T-helper 22 cell (primary cell): Measurements from ENCODE around the gene PRR5.
"Not testable (repeated sequence)": the region's sequence is repeated elsewhere in the genome, so short reads cannot be mapped to it uniquely, and the experiment has no call there.

Experiments used
- DNase-seq: peaks from one replicate; pipeline ENCODE4 v3.0.0-alpha.2; 2020; ENCODE audit warnings: low read depth

Gene PRR5

DNA sequence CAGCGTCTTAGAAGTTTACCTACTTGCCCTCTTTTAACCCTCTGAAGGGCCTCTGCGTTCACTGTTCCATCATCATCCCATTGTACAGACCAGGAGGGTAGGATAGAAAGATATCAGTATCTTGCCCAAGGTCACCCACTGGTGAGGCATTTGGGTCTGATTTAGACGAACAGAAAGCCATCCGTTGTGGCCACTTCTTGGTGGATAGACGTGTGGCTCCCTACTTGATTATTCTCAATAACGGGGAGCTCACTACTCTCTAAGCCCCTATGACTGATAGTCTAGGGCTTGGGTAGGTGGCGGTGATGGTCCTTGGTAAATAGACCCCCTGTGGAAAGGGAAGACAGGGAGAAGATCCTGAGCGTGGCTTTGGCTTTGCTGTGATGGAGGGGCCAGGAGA lies 28.6 kb upstream of the PRR5 start:
- DNase-seq = no peak

DNA sequence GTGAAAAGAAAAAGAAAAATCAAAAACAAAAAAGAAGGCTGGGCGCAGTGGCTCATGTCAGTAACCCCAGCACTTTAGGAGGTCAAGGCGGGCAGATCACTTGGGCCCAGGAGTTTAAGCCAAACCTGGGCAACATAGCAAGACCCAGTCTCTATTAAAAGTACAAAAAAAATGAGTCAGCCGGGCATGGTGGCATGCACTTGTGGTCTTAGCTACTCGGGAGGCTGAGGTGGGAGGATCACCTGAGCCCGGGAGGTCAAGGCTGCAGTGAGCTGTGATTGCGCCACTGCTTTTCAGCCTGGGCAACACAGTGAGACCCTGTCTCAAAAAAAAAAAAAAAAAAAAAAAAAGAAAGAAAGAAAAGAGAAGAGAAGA lies 26.0 kb upstream of the PRR5 start:
- not testable (repeated sequence) for DNase-seq

DNA sequence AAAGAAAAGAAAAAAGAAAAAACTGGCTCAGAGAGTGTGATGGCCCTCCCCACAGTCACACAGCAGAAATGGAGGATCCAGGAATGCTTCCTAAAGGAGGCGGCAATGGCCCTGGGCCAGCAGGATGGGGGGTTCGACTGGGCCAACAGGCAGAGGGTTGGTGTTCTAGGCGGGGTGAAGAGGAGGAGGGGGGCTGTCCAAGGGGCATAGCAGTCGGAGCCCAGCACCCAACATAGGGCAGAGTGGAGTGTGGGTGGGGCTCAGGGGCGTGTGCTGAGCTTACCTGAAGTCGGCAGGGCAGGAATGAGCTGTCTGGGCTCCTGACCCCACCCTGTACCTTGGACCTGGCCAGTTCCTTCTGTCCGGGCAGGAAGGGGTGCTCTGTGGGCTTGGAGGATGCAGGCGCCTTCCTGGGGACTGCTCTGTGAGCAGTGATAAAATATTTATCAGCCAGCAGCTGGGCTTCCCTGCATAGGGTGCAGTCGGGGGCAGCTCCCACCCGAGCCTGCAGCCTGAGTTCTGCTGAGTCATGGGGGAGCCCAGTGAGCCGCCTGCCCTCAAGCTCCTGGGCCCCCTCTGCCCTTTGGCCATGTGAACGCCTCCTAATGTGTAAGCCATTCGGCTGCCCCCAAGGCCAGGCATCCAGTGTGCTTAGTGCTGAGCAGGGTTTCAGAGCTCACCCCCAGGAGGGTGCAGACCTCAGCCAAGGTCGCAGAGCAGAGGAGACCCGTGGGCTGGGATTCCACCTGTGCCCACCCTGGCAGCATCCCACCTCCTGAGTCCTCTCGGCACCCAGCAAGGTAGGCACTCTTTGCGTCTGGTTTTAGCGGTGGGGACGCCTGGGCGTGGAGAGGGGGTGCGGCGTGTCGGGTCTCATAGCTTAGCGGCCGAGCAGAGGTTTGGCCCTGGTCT lies 25.3 kb upstream of the PRR5 start:
- DNase-seq = no peak

DNA sequence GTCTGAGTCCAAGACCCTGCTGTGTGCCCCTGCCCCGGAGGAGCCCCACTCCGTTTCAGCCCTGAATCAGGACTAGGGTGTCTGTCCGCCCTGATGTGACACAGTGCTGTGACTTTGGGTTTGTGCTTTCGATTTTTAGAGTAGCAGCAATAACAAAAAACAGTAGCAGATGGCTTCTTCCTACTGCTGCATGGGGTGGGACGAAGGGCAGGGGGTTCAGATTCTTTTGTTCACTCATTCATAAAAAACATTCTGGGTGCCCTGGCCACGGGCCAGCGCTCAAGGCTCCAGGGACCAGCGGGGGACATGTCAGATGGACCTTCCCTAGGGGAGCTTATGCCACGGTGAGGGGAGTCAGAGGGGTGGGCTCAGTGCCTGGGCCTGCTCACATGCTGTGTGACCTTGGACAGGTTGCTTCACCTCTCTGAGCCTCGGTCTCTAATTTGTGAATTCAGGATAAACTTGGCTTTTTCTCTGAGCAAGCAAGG lies 24.6 kb upstream of the PRR5 start:
- no peak for DNase-seq

DNA sequence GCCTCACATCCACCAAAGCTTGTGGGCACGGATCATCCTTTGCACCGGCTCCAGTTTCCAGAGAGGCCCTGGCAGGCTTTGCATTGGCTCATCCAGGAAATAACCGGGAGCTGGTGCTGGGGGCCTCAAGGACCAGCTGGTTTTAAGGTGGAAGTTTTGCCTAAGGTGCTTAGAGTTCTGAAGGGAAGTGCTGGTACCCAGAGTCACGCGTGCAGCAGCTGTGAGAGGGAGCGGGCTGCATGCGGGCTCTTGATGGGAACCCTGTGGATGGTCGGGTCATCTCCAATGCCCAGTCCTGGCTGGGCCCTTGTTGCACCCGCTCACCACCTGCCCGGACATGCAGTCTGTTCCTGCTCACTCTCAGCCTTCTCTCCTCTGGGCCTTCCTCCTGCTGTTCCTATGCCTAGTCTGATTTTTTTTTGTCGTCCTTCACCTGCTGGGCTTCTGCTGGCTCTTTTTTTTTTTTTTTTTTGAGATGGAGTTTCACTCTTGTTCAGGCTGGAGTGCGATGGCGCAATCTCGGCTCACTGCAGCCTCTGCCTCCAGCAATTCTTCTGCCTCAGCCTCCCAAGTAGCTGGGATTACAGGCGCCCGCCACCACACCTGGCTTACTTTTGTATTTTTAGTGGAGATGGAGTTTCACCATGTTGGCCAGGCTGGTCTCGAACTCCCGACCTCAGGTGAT lies 24.0 kb upstream of the PRR5 start:
- DNase-seq = no peak

DNA sequence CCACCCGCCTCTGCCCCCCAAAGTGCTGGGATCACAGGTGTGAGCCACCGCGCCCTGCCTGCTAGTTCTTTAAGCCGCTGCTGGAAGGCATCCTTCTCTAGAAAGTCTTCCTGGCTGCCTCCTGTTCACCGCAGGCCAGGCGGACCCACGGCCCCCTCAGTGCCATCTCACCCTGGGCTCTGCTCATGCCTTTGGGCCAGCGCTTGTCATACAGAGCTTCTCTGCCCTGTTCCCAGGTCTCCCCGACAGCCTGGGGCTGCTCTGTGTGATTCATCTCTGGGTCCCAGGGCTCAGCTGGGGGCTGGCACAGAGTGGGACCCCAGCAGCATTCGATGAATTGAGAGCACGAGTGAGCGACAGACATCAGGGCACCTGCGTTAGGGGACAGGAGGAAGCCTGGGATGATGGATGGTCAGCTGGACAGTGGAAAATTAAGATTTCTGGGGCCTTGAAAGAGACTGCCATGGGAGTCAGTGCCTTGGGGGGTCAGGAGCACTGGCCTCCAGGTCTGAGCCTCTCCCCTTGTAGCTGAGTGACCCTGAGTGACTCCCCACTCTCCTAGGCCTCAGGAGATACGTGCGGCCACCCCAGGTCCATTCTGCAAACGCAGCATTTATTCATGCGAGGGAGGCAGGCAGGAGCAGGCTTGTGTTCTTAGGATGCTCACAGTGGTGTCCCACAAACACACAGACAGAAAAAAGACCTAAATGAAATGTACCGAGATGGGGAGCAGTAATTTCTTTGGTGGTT lies 23.3 kb upstream of the PRR5 start:
- DNase-seq = no peak

DNA sequence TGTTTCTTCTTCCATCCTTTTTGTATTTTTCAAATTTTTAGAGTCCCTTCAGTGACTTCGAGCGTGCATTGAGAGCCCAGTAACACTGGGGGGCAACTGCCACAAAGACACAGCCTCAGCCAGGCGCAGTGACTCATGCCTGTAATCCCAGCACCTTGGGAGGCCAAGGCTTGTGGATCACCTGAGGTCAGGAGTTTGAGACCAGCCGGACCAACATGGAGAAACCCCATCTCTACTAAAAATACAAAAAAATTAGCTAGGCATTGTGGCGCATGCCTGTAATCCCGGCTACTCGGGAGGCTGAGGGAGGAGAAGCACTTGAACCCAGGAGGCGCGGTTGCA lies 22.7 kb upstream of the PRR5 start:
- not testable (repeated sequence) for DNase-seq

DNA sequence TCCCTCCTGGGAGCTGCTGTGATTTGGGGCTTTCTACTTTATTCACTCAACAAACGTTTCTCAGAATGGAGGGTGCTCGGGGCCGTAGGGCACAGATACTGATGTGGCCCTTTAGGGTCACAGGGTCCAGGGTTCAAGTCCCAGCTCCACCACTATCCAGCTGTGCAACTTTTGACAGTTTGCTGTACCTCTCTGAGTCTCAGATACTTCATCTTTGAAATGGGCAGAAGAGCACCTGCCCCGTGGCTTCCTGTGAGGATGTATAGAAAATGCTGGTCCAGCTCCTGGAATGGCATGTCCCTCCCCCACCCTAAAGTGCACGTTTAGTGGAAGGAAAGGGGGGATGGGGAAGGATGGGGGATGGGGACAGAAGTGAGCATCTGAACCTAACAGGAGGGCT lies 21.9 kb upstream of the PRR5 start:
- DNase-seq = no peak

DNA sequence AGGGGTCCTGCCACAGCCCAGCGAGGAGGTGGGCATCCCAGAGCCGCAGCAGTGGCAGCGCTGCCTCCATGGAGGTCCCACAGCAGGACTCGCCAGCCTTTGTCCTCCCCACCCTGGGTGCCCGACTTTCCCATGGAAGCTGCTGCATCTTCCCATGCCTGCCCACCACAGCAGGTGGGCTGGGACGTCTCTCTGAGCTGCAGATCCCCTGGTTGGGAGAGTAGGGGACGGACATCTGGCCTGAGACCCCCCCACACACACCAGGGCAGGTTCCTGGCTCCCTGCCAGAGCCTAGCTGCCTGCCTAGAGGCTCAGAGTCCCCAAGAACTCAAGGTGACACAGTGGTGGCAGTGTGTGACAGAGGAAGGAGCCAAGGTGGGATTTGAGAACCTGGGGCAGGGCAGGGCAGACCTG lies 21.5 kb upstream of the PRR5 start:
- no peak for DNase-seq

DNA sequence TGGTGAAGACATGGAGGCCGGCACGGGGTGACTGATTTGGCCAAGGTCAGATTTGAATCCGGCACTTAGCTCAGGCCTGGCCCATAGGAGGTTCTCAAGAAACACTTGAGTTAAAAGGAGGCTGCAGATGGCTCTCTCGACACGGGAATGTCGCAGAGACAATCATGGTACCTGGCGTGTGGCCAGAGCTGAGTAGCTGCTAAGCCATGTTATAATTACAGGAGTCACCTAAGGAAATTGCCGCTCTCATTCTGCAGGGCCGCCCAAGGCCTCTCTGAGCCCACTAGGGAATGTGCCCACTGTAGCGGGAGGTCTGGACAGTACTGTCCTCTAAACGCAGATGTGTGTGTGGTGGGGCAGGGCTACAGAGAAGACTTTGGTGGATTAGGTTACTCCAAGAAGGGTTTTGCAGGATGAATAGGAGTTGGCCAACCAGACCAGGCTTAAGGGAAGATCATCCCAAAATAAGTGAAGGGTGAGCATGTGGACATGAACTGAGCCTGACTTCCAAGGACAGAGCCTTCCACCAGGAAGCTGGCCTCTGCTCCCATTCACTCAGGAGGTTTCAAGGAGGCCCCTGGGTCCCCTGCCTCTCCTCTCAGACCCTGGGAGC lies 19.3 kb upstream of the PRR5 start:
- DNase-seq = no peak

DNA sequence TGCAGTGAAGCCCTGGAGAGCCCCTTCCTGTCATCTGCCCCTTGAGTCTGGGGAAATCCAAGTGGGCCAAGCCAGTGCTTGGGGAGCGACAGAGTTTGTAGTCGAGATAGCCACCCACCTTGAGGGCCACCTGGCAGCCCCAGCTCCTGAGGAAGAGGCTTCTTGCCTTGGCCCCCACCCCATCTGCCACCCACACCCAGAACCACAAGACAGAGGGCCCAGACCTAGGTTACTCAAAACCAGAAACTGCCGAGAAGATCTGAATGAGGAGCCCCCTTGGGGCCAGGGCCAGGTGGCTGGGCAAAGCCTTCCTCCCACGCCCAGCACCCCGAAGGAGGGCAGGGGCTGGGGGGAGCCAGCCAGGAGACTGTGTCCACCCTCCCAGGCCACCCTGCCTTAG lies 18.8 kb upstream of the PRR5 start:
- DNase-seq = no peak

DNA sequence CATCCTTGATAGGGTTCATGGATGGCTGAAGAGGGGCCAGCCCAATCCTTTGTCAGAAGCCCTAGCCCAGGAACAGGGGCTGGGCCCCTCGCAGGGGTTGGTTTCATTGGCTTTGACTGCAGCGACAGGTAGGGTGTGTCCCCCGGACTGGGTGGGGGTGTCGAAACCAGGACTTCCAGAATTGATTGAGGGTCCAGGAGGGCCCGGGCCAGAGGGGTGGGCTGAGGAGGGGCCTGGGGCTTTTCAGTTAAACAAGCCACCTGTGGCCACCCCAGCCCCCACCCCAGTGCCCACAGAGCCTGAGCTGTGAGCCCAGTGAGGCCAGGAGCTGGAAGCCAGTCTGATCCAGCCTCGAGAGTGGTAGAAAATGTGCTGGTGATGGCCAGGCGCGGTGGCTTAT lies 18.1 kb upstream of the PRR5 start:
- DNase-seq = no peak

DNA sequence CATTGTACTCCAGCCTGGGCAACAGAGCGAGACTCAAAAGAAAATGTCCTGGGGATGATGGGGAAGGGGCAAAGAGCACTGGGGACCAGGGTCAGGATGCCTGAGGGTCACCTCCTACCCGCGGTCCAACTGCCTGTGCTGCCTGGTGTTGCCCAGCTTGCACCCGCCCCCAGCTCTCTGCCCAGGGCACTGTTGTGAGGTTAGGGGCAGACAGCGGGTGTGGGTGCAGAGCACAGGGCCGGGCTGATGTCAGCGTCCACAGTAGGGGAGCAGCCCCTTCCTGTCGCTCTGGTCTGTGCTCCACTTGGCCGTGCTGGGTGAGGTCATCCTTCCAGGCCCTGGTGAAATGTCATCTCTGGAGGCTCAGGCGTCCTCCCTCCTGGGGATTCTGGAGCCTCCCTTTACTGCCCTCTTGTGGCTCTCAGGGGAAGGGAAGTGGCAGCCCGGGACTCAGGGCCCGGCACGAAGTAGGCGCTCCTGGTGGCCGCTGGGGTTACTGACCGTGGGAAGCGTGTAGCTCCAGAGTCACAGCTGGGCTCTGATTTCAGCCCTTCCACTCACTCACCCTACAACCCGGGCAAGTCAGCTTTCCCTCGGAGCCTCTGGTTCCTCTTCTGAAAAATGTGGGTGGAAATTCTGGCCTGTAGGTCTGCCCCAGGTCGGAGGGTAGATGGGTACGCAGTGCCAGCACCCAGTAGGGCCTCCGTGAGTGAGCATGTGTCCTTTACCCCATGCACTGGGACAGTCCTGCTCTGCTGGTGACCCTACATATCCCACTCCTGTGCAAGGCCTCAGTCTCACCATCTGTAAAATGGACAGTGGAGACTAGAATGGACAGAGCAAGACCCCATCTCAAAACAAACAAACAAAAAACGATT lies 17.3 kb upstream of the PRR5 start:
- DNase-seq = peak; percentile 69

DNA sequence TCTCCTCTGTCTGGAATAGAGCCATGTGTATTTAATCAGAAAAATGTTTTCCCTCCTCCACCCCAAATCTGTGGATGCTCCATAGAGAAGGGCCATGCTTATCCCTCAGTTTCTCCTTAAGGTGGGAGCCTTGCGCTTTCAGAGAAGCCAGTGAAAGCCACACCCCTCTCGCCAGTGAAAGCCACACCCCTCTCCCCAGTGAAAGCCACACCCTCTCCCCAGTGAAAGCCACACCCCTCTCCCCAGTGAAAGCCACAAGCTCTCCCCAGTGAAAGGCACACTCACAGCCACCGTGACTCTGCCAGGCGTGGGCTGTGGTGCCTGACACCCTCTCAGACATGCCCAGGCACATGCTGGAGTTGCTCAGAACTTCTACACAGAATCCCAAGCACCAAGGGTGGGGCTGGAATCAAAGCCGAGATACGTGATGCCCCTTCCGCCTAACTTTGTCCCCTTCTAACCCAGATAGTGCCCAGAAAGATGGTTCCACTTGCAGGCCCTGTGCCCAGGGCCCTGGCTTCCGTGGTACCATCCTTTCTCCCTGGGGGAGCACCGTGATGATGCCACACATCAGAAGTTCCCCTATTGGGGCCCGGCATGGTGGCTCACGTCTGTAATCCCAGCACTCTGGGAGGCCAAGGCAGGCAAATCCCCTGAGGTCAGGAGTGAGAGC lies 16.5 kb upstream of the PRR5 start:
- peak; percentile 65 for DNase-seq

DNA sequence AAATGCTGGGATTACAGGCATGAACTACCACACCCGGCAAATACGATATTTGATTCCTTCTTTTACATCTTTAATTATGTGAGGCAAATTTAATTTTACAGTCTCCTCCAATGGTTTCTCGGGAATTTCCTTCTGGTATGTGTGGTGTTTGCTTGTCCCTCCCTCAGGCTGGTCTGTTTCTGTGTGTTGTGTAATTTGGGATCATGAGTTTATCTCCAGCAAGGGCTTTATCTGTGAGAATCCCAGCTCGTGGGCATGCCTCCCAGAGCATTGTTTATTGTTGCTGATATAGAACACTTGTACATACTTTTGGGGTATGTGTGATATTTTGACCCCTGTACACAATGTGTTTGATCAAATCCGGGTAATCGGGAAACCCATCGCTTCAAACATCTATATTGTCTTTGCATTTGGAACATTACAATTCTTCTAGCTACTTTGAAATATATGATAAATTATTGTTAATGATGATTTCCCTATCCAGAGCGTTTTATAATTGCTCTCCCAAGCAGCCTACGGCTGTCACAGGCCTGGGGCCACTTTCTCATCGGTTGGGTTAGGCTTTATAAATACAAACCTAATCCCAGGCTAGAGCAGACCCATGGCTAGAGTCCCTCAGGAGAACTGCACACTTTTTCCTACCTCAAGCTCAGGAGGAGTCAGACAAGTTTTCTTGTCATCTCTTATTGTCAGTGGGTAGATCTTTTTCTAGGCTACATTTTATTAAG lies 15.0 kb upstream of the PRR5 start:
- DNase-seq = no peak

DNA sequence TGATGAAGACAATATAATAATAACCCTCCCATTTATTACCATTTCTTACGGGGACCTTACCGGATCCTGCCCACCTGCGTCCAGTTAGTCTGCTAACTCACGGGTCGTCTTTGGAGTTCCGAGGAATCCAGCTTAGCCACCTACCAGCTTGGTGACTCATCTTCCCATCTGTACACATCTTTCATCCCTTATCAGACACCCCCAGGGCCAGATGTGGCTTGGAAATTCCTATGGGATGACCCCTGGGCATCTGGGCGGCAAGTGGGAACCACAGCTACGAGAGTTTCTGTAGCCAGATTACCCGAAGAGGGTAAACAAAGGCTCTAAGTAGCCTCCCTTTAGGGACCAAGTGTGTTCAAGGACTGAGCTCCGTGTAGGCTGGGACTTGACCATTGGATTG lies 12.8 kb upstream of the PRR5 start:
- DNase-seq = no peak

DNA sequence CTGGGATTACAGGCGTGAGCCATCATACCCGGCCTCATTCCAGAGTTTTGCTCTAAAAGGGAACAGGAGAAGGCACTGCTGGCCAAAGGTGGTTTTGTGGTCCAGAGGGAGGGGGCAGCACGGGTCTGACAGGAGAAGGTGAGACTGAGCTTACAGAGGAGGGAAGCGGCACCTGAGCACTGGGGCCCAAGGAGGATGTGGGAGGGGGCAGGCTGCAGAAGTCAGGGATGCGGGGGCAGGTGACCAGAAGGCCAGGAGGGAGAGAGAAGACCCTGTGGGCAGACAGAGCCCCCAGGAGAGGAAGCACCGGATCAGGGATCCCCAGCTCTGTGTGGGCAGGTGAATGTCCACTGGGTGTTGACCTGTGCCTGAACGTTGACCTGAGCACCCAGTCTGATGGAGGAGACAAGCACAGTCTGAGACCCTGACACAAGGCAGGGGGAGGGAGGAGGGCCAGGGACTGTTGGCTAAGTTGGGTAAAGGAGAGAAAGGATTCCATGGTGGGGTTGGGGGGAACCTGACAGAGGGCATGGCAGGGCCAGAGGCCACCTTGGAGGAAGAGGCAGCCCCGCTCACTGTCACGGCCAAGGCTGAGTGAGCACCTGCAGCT lies 12.0 kb upstream of the PRR5 start:
- DNase-seq = no peak

DNA sequence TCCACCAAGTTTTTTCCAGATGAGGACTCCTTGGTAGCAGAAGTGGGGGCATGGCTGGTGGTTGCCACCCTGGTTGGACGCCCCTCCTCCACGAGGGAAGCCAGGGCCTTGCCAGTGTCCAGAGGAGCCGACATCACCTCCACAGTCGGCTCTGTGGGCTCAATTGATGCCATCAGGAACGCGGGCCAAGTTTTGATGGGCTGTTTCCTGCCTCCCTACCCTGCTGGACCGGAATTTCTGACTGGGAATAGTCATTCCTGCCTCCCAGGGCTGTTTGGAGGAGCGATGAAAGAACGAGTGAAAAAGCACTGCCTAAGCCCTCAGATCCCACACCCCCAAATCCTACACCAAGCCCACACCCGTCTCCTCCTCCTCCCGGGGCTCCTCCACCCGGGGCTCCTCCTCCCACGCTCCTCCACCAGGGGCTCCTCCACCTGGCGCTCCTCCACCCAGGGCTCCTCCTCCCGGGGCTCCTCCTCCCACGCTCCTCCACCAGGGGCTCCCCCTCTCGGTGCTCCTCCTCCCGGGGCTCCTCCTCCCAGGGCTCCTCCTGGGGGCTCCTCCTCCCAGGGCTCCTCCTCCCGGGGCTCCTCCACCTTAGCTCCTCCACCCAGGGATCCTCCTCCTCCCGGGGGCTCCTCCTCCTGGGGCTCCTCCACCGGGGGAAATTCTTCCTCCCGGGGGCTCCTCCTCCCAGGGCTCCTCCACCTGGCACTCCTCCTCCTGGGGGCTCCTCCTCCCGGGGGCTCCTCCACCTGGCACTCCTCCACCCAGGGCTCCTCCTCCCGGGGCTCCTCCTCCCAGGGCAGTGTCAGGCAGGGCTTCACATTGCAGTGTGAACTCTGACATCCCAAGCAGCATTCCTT lies 10.0 kb upstream of the PRR5 start:
- DNase-seq = no peak

DNA sequence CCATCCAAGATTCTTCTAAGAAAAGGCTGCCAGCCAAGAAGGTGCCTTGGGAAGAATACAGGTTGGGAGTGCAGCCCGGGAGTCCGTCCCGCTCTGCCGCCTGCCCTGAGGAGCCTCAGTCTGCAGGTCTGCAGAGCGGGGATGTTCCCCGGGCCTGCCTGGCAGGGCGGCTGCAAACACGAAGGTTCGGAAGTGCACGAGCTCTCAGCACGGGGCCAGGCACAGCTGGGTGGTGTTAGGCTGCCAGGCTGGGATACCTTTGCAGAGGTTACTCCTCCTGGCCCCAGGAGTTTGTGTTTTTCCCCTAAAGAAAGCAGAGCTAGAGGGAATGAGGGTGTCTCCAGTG lies 9.4 kb upstream of the PRR5 start:
- no peak for DNase-seq
